Left hindlimb (tissue), 1 donor: Measurements from ENCODE around the gene FAT2.
"Not testable (repeated sequence)": the region's sequence is repeated elsewhere in the genome, so short reads cannot be mapped to it uniquely, and the experiment has no call there.

ENCODE experiments used
- DNase-seq: peaks from one replicate; pipeline ENCODE4 v3.0.0-alpha.2; 2018

The FAT2 gene

GRCh38 chr5:151580239-151580638, 10.9 kb downstream of the FAT2 start:
- no peak for DNase-seq

GRCh38 chr5:151579146-151579545, 12.0 kb downstream of the FAT2 start:
- DNase-seq = not testable (repeated sequence)

- no peak for DNase-seq
Measured at GRCh38 chr5:151578326-151579025, 12.7 kb downstream of the FAT2 start.

- no peak for DNase-seq
Measured at GRCh38 chr5:151577566-151577965, 13.6 kb downstream of the FAT2 start.

- DNase-seq = no peak
Measured at GRCh38 chr5:151574444-151574996, 16.6 kb downstream of the FAT2 start.

GRCh38 chr5:151572657-151573368, 18.3 kb downstream of the FAT2 start:
- DNase-seq = no peak

- no peak for DNase-seq
Measured at GRCh38 chr5:151571270-151572173, 19.6 kb downstream of the FAT2 start.

- DNase-seq = no peak
Measured at GRCh38 chr5:151570512-151571269, 20.4 kb downstream of the FAT2 start.

- no peak for DNase-seq
Measured at GRCh38 chr5:151570058-151570457, 21.1 kb downstream of the FAT2 start.

GRCh38 chr5:151569132-151570046, 21.7 kb downstream of the FAT2 start:
- DNase-seq = no peak

GRCh38 chr5:151568036-151568435, 23.1 kb downstream of the FAT2 start:
- no peak for DNase-seq

- no peak for DNase-seq
Measured at GRCh38 chr5:151565971-151566370, 25.2 kb downstream of the FAT2 start.

GRCh38 chr5:151562019-151562707, 29.0 kb downstream of the FAT2 start:
- no peak for DNase-seq

- no peak for DNase-seq
Measured at GRCh38 chr5:151557951-151558350, 33.2 kb downstream of the FAT2 start.

GRCh38 chr5:151557466-151557865, 33.7 kb downstream of the FAT2 start:
- DNase-seq = no peak

- DNase-seq = no peak
Measured at GRCh38 chr5:151556806-151557205, 34.3 kb downstream of the FAT2 start.

- DNase-seq = no peak
Measured at GRCh38 chr5:151555760-151556576, 35.2 kb downstream of the FAT2 start.

- DNase-seq = no peak
Measured at GRCh38 chr5:151553695-151554094, 37.4 kb downstream of the FAT2 start.

- no peak for DNase-seq
Measured at GRCh38 chr5:151553130-151553670, 37.9 kb downstream of the FAT2 start.
